Chondrocyte (in vitro differentiated cells): ENCODE measurements around the gene SLC49A3. TPM values are rescaled to one million over a fixed set of nuclear protein-coding genes. Genes with fewer than 3 reads are reported as not detected.

Experiments used
- DNase-seq: peaks from one replicate; pipeline ENCODE4 v3.0.0; 2021; ENCODE audit warnings: mixed read lengths, low spot score
- H3K27ac Mint-ChIP-seq: one replicate; pipeline ENCODE4 v1.8.0; 2021; ENCODE audit warnings: mild to moderate bottlenecking, moderate library complexity, mixed read lengths; ENCODE audit not compliant: unreplicated experiment
- H3K27me3 Mint-ChIP-seq: 2 replicates; pipeline ENCODE4 v1.8.0; 2021; ENCODE audit warnings: low read depth, mixed read lengths
- H3K36me3 Mint-ChIP-seq: 2 replicates; pipeline ENCODE4 v1.8.0; 2021; ENCODE audit warnings: low read depth, mixed read lengths
- H3K4me1 Mint-ChIP-seq: 2 replicates; pipeline ENCODE4 v1.8.0; 2021; ENCODE audit warnings: low read depth, mild to moderate bottlenecking, mixed read lengths
- H3K4me3 Mint-ChIP-seq: one replicate; pipeline ENCODE4 v1.8.0; 2021; ENCODE audit warnings: mild to moderate bottlenecking, moderate library complexity, mixed read lengths; ENCODE audit not compliant: unreplicated experiment
- H3K9me3 Mint-ChIP-seq: 2 replicates; pipeline ENCODE4 v1.8.0; 2021; ENCODE audit warnings: low read depth, mixed read lengths
- CTCF ChIP-seq: fragments of 200-600 bp; sonication (generic); IDR thresholded peaks from 2 replicates; pipeline ENCODE4 v1.5.0; 2021; ENCODE audit warnings: antibody characterized with exemption, mild to moderate bottlenecking, moderate library complexity
- total RNA-seq: library from RNA; stranded (reverse); gene quantifications from 3 replicates; pipeline ENCODE4 v1.2.1, GENCODE V29; 2021

SLC49A3 gene
- total RNA-seq, 1 donor from 2014 or later, result 1.3 TPM

- peak; percentile 89 for DNase-seq
- Mint-ChIP-seq H3K27me3 (no peaks in the 10 kb centered on the region), H3K9me3 (no peaks in the 10 kb centered on the region), H3K27ac (no peak overlapping the region), H3K36me3 (no peaks in the 10 kb centered on the region), H3K4me1 (peaks cover 2% of the 10 kb centered on the region), H3K4me3 (no peak overlapping the region)
- TF ChIP-seq CTCF, result no peak
Measured at GRCh38 chr4:664713-665231, 24.2 kb downstream of the SLC49A3 start.

- Mint-ChIP-seq H3K9me3 (no peaks in the 10 kb centered on the region), H3K4me3 (peak overlapping the region; percentile 61), H3K36me3 (no peaks in the 10 kb centered on the region), H3K27ac (no peak overlapping the region), H3K27me3 (no peaks in the 10 kb centered on the region), H3K4me1 (peaks cover 2% of the 10 kb centered on the region)
- TF ChIP-seq CTCF, result peak; percentile 54
- DNase-seq, result peak; percentile 90
Measured at GRCh38 chr4:663438-664428, 25.2 kb downstream of the SLC49A3 start.

GRCh38 chr4:663046-663437 is 25.9 kb downstream of the SLC49A3 start:
- peak overlapping the region; percentile 61 for H3K4me3 Mint-ChIP-seq
- peak; percentile 84 for DNase-seq
- H3K36me3 Mint-ChIP-seq, result no peaks in the 10 kb centered on the region
- no peaks in the 10 kb centered on the region for H3K27me3 Mint-ChIP-seq
- peaks cover 2% of the 10 kb centered on the region for H3K4me1 Mint-ChIP-seq
- TF ChIP-seq CTCF, result no peak
- no peaks in the 10 kb centered on the region for H3K9me3 Mint-ChIP-seq
- no peak overlapping the region for H3K27ac Mint-ChIP-seq

GRCh38 chr4:661881-662761 is 26.8 kb downstream of the SLC49A3 start:
- DNase-seq, result peak; percentile 88
- Mint-ChIP-seq H3K4me1 (peaks cover 2% of the 10 kb centered on the region), H3K36me3 (no peaks in the 10 kb centered on the region), H3K4me3 (no peak overlapping the region), H3K9me3 (no peaks in the 10 kb centered on the region), H3K27me3 (no peaks in the 10 kb centered on the region), H3K27ac (no peak overlapping the region)
- no peak for TF ChIP-seq CTCF

GRCh38 chr4:661231-661630 is 27.7 kb downstream of the SLC49A3 start:
- Mint-ChIP-seq H3K4me1 (peaks cover 2% of the 10 kb centered on the region), H3K27ac (no peak overlapping the region), H3K27me3 (no peaks in the 10 kb centered on the region), H3K9me3 (no peaks in the 10 kb centered on the region), H3K36me3 (no peaks in the 10 kb centered on the region), H3K4me3 (no peak overlapping the region)
- peak; percentile 51 for DNase-seq
- TF ChIP-seq CTCF, result no peak
